WERI-Rb-1 (cell line): ENCODE data around the gene TRMT10A.

Experiments
- DNase-seq: peaks from one replicate; pipeline ENCODE4 v3.0.0-alpha.2; 2020
- H3K27ac ChIP-seq: fragments of 250-450 bp; sonication (Bioruptor Pico); 2 replicates; pipeline ENCODE4 v1.5.1; 2020; ENCODE audit warnings: mild to moderate bottlenecking, moderate library complexity
- H3K27me3 ChIP-seq: fragments of 250-450 bp; sonication (Bioruptor Pico); 2 replicates; pipeline ENCODE4 v1.5.1; 2021; ENCODE audit warnings: mild to moderate bottlenecking, low read depth, moderate library complexity; ENCODE audit not compliant: insufficient read depth, severe bottlenecking
- H3K36me3 ChIP-seq: fragments of 250-450 bp; sonication (Bioruptor Pico); 2 replicates; pipeline ENCODE4 v1.5.1; 2020; ENCODE audit warnings: mild to moderate bottlenecking, moderate library complexity
- H3K4me3 ChIP-seq: 2 replicates; pipeline ENCODE4 v1.5.1; 2011; ENCODE audit warnings: low read depth, mild to moderate bottlenecking, control low read depth, low read length
- H3K9me3 ChIP-seq: fragments of 250-450 bp; sonication (Bioruptor Pico); 2 replicates; pipeline ENCODE4 v1.5.1; 2021; ENCODE audit warnings: mild to moderate bottlenecking, moderate library complexity; ENCODE audit not compliant: severe bottlenecking
- CTCF ChIP-seq: IDR thresholded peaks from 2 replicates; pipeline ENCODE4 v1.5.1; 2011; ENCODE audit warnings: low read depth, mild to moderate bottlenecking, control low read depth, inconsistent platforms, low read length

The TRMT10A gene

GRCh38 chr4:99529228-99529627, 34.6 kb downstream of the TRMT10A start:
- H3K27ac ChIP-seq = no peak overlapping the region
- H3K36me3 ChIP-seq = no peaks in the 10 kb centered on the region
- peaks cover 2% of the 10 kb centered on the region for H3K9me3 ChIP-seq
- no peaks in the 10 kb centered on the region for H3K27me3 ChIP-seq
- no peak for TF ChIP-seq CTCF
- no peak for DNase-seq
- H3K4me3 ChIP-seq = no peak overlapping the region

- no peak for TF ChIP-seq CTCF
- no peak for DNase-seq
Observed at GRCh38 chr4:99518601-99519295, 45.1 kb downstream of the TRMT10A start.

GRCh38 chr4:99510721-99511120, 53.1 kb downstream of the TRMT10A start, which contains the start of gene C4orf17:
C4orf17 (plus strand) TSS chr4:99511021; CDS start chr4:99513082, 2,061 bp downstream.
- Histone ChIP-seq H3K27me3 (no peaks in the 10 kb centered on the region), H3K27ac (no peak within 1 kb of the TSS), H3K36me3 (no peaks in the 10 kb centered on the region), H3K9me3 (no peaks in the 10 kb centered on the region), H3K4me3 (no peak within 1 kb of the TSS)
- no peak for TF ChIP-seq CTCF
- no peak for DNase-seq

More at GRCh38 chr4:99518601-99519295, 45.1 kb downstream of the TRMT10A start:
- H3K27ac ChIP-seq = no peak overlapping the region
- H3K27me3 ChIP-seq = no peaks in the 10 kb centered on the region
- H3K36me3 ChIP-seq = no peaks in the 10 kb centered on the region
- no peaks in the 10 kb centered on the region for H3K9me3 ChIP-seq
- no peak overlapping the region for H3K4me3 ChIP-seq

- no peak for TF ChIP-seq CTCF
- Histone ChIP-seq H3K27me3 (no peaks in the 10 kb centered on the region), H3K4me3 (no peak overlapping the region), H3K9me3 (no peaks in the 10 kb centered on the region), H3K36me3 (no peaks in the 10 kb centered on the region), H3K27ac (no peak overlapping the region)
- DNase-seq = no peak
Observed at GRCh38 chr4:99507762-99508161, 56.1 kb downstream of the TRMT10A start.

- no peak for DNase-seq
- no peak for TF ChIP-seq CTCF
- no peak overlapping the region for H3K4me3 ChIP-seq
- H3K27me3 ChIP-seq = no peaks in the 10 kb centered on the region
- H3K36me3 ChIP-seq = no peaks in the 10 kb centered on the region
- H3K9me3 ChIP-seq = no peaks in the 10 kb centered on the region
- no peak overlapping the region for H3K27ac ChIP-seq
Observed at GRCh38 chr4:99507349-99507748, 56.5 kb downstream of the TRMT10A start.

- no peak for TF ChIP-seq CTCF
- Histone ChIP-seq H3K36me3 (no peaks in the 10 kb centered on the region), H3K9me3 (no peaks in the 10 kb centered on the region), H3K4me3 (no peak overlapping the region), H3K27ac (no peak overlapping the region), H3K27me3 (no peaks in the 10 kb centered on the region)
- DNase-seq = no peak
Observed at GRCh38 chr4:99506781-99507180, 57.1 kb downstream of the TRMT10A start.
